Liver (tissue), 9 donors: Measurements from ENCODE around the gene CDH4. TPM values are rescaled to one million over a fixed set of nuclear protein-coding genes. Genes with fewer than 3 reads are reported as not detected.

Source experiments
- DNase-seq: peaks from one replicate; pipeline ENCODE4 v3.0.0-alpha.2; 2017; ENCODE audit warnings: low spot score
- H3K27ac ChIP-seq, 2 donors: one replicate each; pipeline ENCODE4 v1.7.0; 2013; ENCODE audit warnings: inconsistent platforms in 2 of 2, low read length in 2 of 2, control low read depth in 1 of 2, low read depth in 1 of 2, mild to moderate bottlenecking in 1 of 2
- H3K27me3 ChIP-seq, 4 donors: one replicate each; pipeline versions ENCODE4 v1.6.1 to v1.7.0; 2013; ENCODE audit warnings: low read length in 3 of 4, inconsistent platforms in 1 of 4, mild to moderate bottlenecking in 1 of 4, moderate library complexity in 1 of 4; ENCODE audit not compliant: control insufficient read depth in 4 of 4, insufficient read depth in 4 of 4
- H3K36me3 ChIP-seq, 4 donors: one replicate each; pipeline versions ENCODE4 v1.6.1 to v1.7.0; 2013; ENCODE audit warnings: low read length in 3 of 4, mild to moderate bottlenecking in 3 of 4, low read depth in 1 of 4, moderate library complexity in 1 of 4; ENCODE audit not compliant: control insufficient read depth in 4 of 4, insufficient read depth in 3 of 4
- H3K4me1 ChIP-seq, 4 donors: one replicate each; pipeline versions ENCODE4 v1.6.1 to v1.7.0; 2013; ENCODE audit warnings: low read length in 3 of 4, mild to moderate bottlenecking in 3 of 4, moderate library complexity in 1 of 4; ENCODE audit not compliant: control insufficient read depth in 4 of 4, insufficient read depth in 4 of 4
- H3K4me3 ChIP-seq, 3 donors: one replicate each; pipeline versions ENCODE4 v1.6.1 to v1.7.0; 2013; ENCODE audit warnings: low read length in 3 of 3, control low read depth in 1 of 3, low read depth in 1 of 3, mild to moderate bottlenecking in 1 of 3
- H3K9ac ChIP-seq, 2 donors: one replicate each; pipeline ENCODE4 v1.7.0; 2013; ENCODE audit warnings: low read length in 2 of 2, mild to moderate bottlenecking in 2 of 2, moderate library complexity in 2 of 2, control low read depth in 1 of 2, low read depth in 1 of 2
- H3K9me3 ChIP-seq, 4 donors: one replicate each; pipeline versions ENCODE4 v1.6.1 to v1.7.0; 2013; ENCODE audit warnings: low read length in 3 of 4; ENCODE audit not compliant: control insufficient read depth in 4 of 4
- ATF3 ChIP-seq: IDR thresholded peaks from 2 replicates; pipeline ENCODE4 v1.6.1; 2016; ENCODE audit warnings: antibody characterized with exemption
- CTCF ChIP-seq: fragments of 150-350 bp; IDR thresholded peaks from 2 replicates; pipeline ENCODE4 v1.5.1; 2017; ENCODE audit warnings: improper control_type of control experiment, low read depth, low read length; ENCODE audit not compliant: missing input control
- EGR1 ChIP-seq, 2 donors: IDR thresholded peaks; 2 replicates each; pipeline ENCODE4 v1.6.1; 2016 to 2018; ENCODE audit warnings: antibody characterized with exemption in 2 of 2, low read depth in 2 of 2
- FOXA1 ChIP-seq: IDR thresholded peaks from 2 replicates; pipeline ENCODE4 v1.6.1; 2016; ENCODE audit warnings: antibody characterized with exemption
- FOXA2 ChIP-seq: IDR thresholded peaks from 2 replicates; pipeline ENCODE4 v1.6.1; 2016; ENCODE audit warnings: antibody characterized with exemption
- GABPA ChIP-seq, 2 donors: IDR thresholded peaks in 1 of 2; conservative IDR thresholded peaks in 1 of 2; 2 replicates each; pipeline ENCODE4 v1.6.1; 2016; ENCODE audit warnings: antibody characterized with exemption in 2 of 2, mild to moderate bottlenecking in 1 of 2, moderate library complexity in 1 of 2
- HNF4A ChIP-seq, 2 donors: conservative IDR thresholded peaks; 2 replicates each; pipeline ENCODE4 v1.6.1; 2016; ENCODE audit warnings: antibody characterized with exemption in 2 of 2, mild to moderate bottlenecking in 2 of 2
- HNF4G ChIP-seq: IDR thresholded peaks from 2 replicates; pipeline ENCODE4 v1.6.1; 2016; ENCODE audit warnings: antibody characterized with exemption
- JUND ChIP-seq, 2 donors: IDR thresholded peaks; 2 replicates each; pipeline ENCODE4 v1.6.1; 2016; ENCODE audit warnings: antibody characterized with exemption in 2 of 2
- MAX ChIP-seq: IDR thresholded peaks from 2 replicates; pipeline ENCODE4 v1.6.1; 2016; ENCODE audit warnings: antibody characterized with exemption
- NR2F2 ChIP-seq: IDR thresholded peaks from 2 replicates; pipeline ENCODE4 v1.6.1; 2016; ENCODE audit warnings: antibody characterized with exemption
- RAD21 ChIP-seq, 2 donors: IDR thresholded peaks; 2 replicates each; pipeline ENCODE4 v1.6.1; 2016; ENCODE audit warnings: antibody characterized with exemption in 2 of 2, mild to moderate bottlenecking in 2 of 2
- SP1 ChIP-seq: IDR thresholded peaks from 2 replicates; pipeline ENCODE4 v1.6.1; 2018; ENCODE audit warnings: antibody characterized with exemption, mild to moderate bottlenecking
- TAF1 ChIP-seq: conservative IDR thresholded peaks from 2 replicates; pipeline ENCODE4 v1.6.1; 2016; ENCODE audit warnings: antibody characterized with exemption, mild to moderate bottlenecking
- YY1 ChIP-seq: IDR thresholded peaks from 2 replicates; pipeline ENCODE4 v1.6.1; 2016; ENCODE audit warnings: antibody characterized with exemption, mild to moderate bottlenecking
- WGBS: extraction: QIAGEN DNeasy Blood & Tissue Kit; methylation state at CpG from one replicate; pipeline ENCODE4 v1.1.7; 2013; 5-methylcytosine and 5-hydroxymethylcytosine counted together
- polyA plus RNA-seq, 2 donors: library from polyadenylated mRNA; stranded (reverse) in 1 of 2; unstranded in 1 of 2; fragments of 200-250 nt in 1 of 2; fragments of >200 nt in 1 of 2; fragmentation: Nextera tagmentation in 1 of 2; extraction: Ambion mirVana in 1 of 2; gene quantifications; one replicate each; pipeline versions ENCODE4 v1.2.1 to v1.2.3, GENCODE V29; 2013 to 2015
- total RNA-seq, 2 donors: library from RNA; depleted of rRNA; stranded (reverse); fragments of >200 nt; gene quantifications; one replicate each; pipeline ENCODE4 v1.2.3, GENCODE V29; 2014
- TF ChIP-seq, protein P1 (sequence below): IDR thresholded peaks from 2 replicates; pipeline ENCODE4 v1.6.1; 2016; ENCODE audit warnings: antibody characterized with exemption
- TF ChIP-seq, protein P2 (sequence below): IDR thresholded peaks from 2 replicates; pipeline ENCODE4 v1.6.1; 2016; ENCODE audit warnings: antibody characterized with exemption, mild to moderate bottlenecking
- donor health status: healthy.
- donor health status: healthy.
- donor health status: healthy.
- donor health status: healthy.
- donor health status: healthy.

Gene CDH4
- total and polyA plus RNA-seq, 4 donors = 0.03 to 0.25 (median 0.19) TPM; not detected in 1

- H3K9ac ChIP-seq = no peak overlapping the region
These were observed 335.7 kb downstream of the CDH4 start for GRCh38 chr20:61587681-61588289.

GRCh38 chr20:61588411-61589385 is 336.6 kb downstream of the CDH4 start:
- DNase-seq = no peak
- H3K27ac ChIP-seq = no peak overlapping the region
- no peaks in the 10 kb centered on the region for H3K36me3 ChIP-seq
- H3K27me3 ChIP-seq = no peaks in the 10 kb centered on the region
- no peak overlapping the region for H3K9ac ChIP-seq
- WGBS = 41% methylated on average over 29 of the region's 29 CpGs
- H3K4me1 ChIP-seq = no peaks in the 10 kb centered on the region
- H3K4me3 ChIP-seq = no peak overlapping the region
- no peak for TF ChIP-seq JUND (IDR thresholded peaks at IDR 0.05)
- no peak for TF ChIP-seq GABPA (IDR thresholded peaks at IDR 0.05 in 1 of 2, conservative IDR thresholded peaks at IDR 0.05 in 1 of 2)
- no peak for TF ChIP-seq FOXA2
- no peak for TF ChIP-seq TAF1
- TF ChIP-seq SP1 = no peak
- TF ChIP-seq CTCF = no peak
- no peak for TF ChIP-seq NR2F2
- no peak for TF ChIP-seq ATF3
- no peak for TF ChIP-seq FOXA1
- no peak for TF ChIP-seq YY1
- TF ChIP-seq, protein P1, sequence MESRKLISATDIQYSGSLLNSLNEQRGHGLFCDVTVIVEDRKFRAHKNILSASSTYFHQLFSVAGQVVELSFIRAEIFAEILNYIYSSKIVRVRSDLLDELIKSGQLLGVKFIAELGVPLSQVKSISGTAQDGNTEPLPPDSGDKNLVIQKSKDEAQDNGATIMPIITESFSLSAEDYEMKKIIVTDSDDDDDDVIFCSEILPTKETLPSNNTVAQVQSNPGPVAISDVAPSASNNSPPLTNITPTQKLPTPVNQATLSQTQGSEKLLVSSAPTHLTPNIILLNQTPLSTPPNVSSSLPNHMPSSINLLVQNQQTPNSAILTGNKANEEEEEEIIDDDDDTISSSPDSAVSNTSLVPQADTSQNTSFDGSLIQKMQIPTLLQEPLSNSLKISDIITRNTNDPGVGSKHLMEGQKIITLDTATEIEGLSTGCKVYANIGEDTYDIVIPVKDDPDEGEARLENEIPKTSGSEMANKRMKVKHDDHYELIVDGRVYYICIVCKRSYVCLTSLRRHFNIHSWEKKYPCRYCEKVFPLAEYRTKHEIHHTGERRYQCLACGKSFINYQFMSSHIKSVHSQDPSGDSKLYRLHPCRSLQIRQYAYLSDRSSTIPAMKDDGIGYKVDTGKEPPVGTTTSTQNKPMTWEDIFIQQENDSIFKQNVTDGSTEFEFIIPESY = no peak
- TF ChIP-seq, protein P2, sequence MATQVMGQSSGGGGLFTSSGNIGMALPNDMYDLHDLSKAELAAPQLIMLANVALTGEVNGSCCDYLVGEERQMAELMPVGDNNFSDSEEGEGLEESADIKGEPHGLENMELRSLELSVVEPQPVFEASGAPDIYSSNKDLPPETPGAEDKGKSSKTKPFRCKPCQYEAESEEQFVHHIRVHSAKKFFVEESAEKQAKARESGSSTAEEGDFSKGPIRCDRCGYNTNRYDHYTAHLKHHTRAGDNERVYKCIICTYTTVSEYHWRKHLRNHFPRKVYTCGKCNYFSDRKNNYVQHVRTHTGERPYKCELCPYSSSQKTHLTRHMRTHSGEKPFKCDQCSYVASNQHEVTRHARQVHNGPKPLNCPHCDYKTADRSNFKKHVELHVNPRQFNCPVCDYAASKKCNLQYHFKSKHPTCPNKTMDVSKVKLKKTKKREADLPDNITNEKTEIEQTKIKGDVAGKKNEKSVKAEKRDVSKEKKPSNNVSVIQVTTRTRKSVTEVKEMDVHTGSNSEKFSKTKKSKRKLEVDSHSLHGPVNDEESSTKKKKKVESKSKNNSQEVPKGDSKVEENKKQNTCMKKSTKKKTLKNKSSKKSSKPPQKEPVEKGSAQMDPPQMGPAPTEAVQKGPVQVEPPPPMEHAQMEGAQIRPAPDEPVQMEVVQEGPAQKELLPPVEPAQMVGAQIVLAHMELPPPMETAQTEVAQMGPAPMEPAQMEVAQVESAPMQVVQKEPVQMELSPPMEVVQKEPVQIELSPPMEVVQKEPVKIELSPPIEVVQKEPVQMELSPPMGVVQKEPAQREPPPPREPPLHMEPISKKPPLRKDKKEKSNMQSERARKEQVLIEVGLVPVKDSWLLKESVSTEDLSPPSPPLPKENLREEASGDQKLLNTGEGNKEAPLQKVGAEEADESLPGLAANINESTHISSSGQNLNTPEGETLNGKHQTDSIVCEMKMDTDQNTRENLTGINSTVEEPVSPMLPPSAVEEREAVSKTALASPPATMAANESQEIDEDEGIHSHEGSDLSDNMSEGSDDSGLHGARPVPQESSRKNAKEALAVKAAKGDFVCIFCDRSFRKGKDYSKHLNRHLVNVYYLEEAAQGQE = no peak
- no peak for TF ChIP-seq MAX
- no peak for TF ChIP-seq EGR1 (IDR thresholded peaks at IDR 0.05; ENCODE audit: low read depth in 2 of 2)
- TF ChIP-seq RAD21 (IDR thresholded peaks at IDR 0.05) = no peak
- no peak for TF ChIP-seq HNF4G
- no peak for TF ChIP-seq HNF4A (conservative IDR thresholded peaks at IDR 0.05)
- H3K9me3 ChIP-seq = peaks cover 0 to 10% (median 3%) of the 10 kb centered on the region in 4 donors

More at GRCh38 chr20:61587681-61588289, 335.7 kb downstream of the CDH4 start:
- TF ChIP-seq YY1 = no peak
- TF ChIP-seq, protein P1 = no peak
- TF ChIP-seq ATF3 = no peak
- TF ChIP-seq FOXA1 = no peak
- no peak for TF ChIP-seq FOXA2
- Histone ChIP-seq H3K27me3 (no peaks in the 10 kb centered on the region), H3K4me1 (no peaks in the 10 kb centered on the region), H3K9me3 (peaks cover 0 to 5% (median under 1%) of the 10 kb centered on the region in 4 donors), H3K36me3 (no peaks in the 10 kb centered on the region), H3K27ac (no peak overlapping the region), H3K4me3 (no peak overlapping the region)
- DNase-seq = no peak
- WGBS = 82% methylated on average over 16 of the region's 16 CpGs
